GM23338 (cell line): Measurements from ENCODE around the gene GPRIN1. TPM values are rescaled to one million over a fixed set of nuclear protein-coding genes. Genes with fewer than 3 reads are reported as not detected.
"Not testable (repeated sequence)": the region's sequence is repeated elsewhere in the genome, so short reads cannot be mapped to it uniquely, and the experiment has no call there.

Experiments
- ATAC-seq: fragments of 200-7000 bp; cut with Tn5 transposase; 3 replicates; pipeline ENCODE4 v1.9.1; 2020
- DNase-seq: peaks from one replicate; pipeline ENCODE4 v3.0.0-alpha.2; 2015; ENCODE audit warnings: low spot score
- H2AFZ ChIP-seq: fragments of 200-600 bp; sonication (generic); 2 replicates; pipeline ENCODE4 v1.8.0; 2016; ENCODE audit warnings: antibody characterized with exemption, mild to moderate bottlenecking, moderate library complexity
- H3F3A ChIP-seq: fragments of 200-600 bp; sonication (generic); replicated peaks from 2 replicates; pipeline ENCODE4 v1.8.0; 2017; ENCODE audit warnings: antibody characterized with exemption, mixed run types, low read depth
- H3K27ac ChIP-seq: fragments of 200-600 bp; sonication (generic); 2 replicates; pipeline ENCODE4 v1.6.1; 2016; ENCODE audit warnings: low read depth
- H3K27me3 ChIP-seq: fragments of 200-600 bp; sonication (generic); 2 replicates; pipeline ENCODE4 v1.8.0; 2016; ENCODE audit warnings: mild to moderate bottlenecking, mixed run types, moderate library complexity; ENCODE audit not compliant: insufficient read depth
- H3K36me3 ChIP-seq: fragments of 200-600 bp; sonication (generic); 2 replicates; pipeline ENCODE4 v1.8.0; 2016; ENCODE audit warnings: mild to moderate bottlenecking; ENCODE audit not compliant: insufficient read depth
- H3K4me1 ChIP-seq: fragments of 200-600 bp; sonication (generic); 2 replicates; pipeline ENCODE4 v1.8.0; 2016; ENCODE audit warnings: mild to moderate bottlenecking, moderate library complexity; ENCODE audit not compliant: insufficient read depth
- H3K4me2 ChIP-seq: fragments of 200-600 bp; sonication (generic); 2 replicates; pipeline ENCODE4 v1.7.1; 2017; ENCODE audit warnings: mixed run types
- H3K4me3 ChIP-seq: fragments of 200-600 bp; sonication (generic); 2 replicates; pipeline ENCODE4 v1.6.1; 2016; ENCODE audit warnings: mixed run types
- H3K79me2 ChIP-seq: fragments of 200-600 bp; sonication (generic); replicated peaks from 2 replicates; pipeline ENCODE4 v1.8.0; 2017; ENCODE audit warnings: mild to moderate bottlenecking; ENCODE audit not compliant: insufficient read depth
- H3K9me2 ChIP-seq: fragments of 200-600 bp; sonication (generic); 2 replicates; pipeline ENCODE4 v1.8.0; 2017; ENCODE audit not compliant: insufficient read depth
- H4K20me1 ChIP-seq: fragments of 200-600 bp; sonication (generic); replicated peaks from 2 replicates; pipeline ENCODE4 v1.8.0; 2017; ENCODE audit warnings: mild to moderate bottlenecking; ENCODE audit not compliant: insufficient read depth
- H3K27ac Mint-ChIP-seq: 2 replicates; pipeline ENCODE4 v1.8.0; 2020; ENCODE audit warnings: inconsistent platforms, mild to moderate bottlenecking, moderate library complexity, mixed read lengths
- H3K27me3 Mint-ChIP-seq: 3 replicates; pipeline ENCODE4 v1.8.0; 2022; ENCODE audit warnings: low read depth, mild to moderate bottlenecking, moderate library complexity, mixed read lengths, inconsistent platforms; ENCODE audit not compliant: insufficient read depth, poor library complexity
- H3K36me3 Mint-ChIP-seq: 3 replicates; pipeline ENCODE4 v1.8.0; 2021; ENCODE audit warnings: low read depth, mild to moderate bottlenecking, inconsistent platforms, moderate library complexity, mixed read lengths
- H3K4me1 Mint-ChIP-seq: 3 replicates; pipeline ENCODE4 v1.8.0; 2020; ENCODE audit warnings: mild to moderate bottlenecking, inconsistent platforms, mixed read lengths
- H3K4me3 Mint-ChIP-seq: 3 replicates; pipeline ENCODE4 v1.8.0; 2021; ENCODE audit warnings: moderate library complexity, mild to moderate bottlenecking, inconsistent platforms, mixed read lengths
- H3K9me3 Mint-ChIP-seq: 3 replicates; pipeline ENCODE4 v1.8.0; 2020; ENCODE audit warnings: moderate library complexity, mild to moderate bottlenecking, inconsistent platforms, mixed read lengths
- CREB1 ChIP-seq: fragments of 250-450 bp; sonication (Bioruptor Pico); IDR thresholded peaks from 2 replicates; pipeline ENCODE4 v1.5.0; 2020; ENCODE audit warnings: low read depth, mild to moderate bottlenecking, moderate library complexity
- EZH2 ChIP-seq: fragments of 200-600 bp; sonication (generic); IDR thresholded peaks from one replicate; pipeline ENCODE4 v1.8.0; 2017; ENCODE audit warnings: antibody characterized with exemption, mild to moderate bottlenecking, low read depth; ENCODE audit not compliant: unreplicated experiment
- EZH2phosphoT487 ChIP-seq: fragments of 200-600 bp; sonication (generic); IDR thresholded peaks from one replicate; pipeline ENCODE4 v1.8.1; 2018; ENCODE audit warnings: antibody characterized with exemption; ENCODE audit not compliant: unreplicated experiment
- POLR2AphosphoS5 ChIP-seq: IDR thresholded peaks from 2 replicates; pipeline ENCODE4 v1.6.1; 2016; ENCODE audit warnings: antibody characterized with exemption, low read depth
- ZNF114 ChIP-seq: fragments of 250-450 bp; sonication (Bioruptor Pico); IDR thresholded peaks from 2 replicates; pipeline ENCODE4 v1.5.0; 2020; ENCODE audit warnings: mild to moderate bottlenecking, moderate library complexity
- polyA plus RNA-seq: library from polyadenylated mRNA; unstranded; fragments of >200 nt; fragmentation: Nextera tagmentation; extraction: Ambion mirVana; gene quantifications from 2 replicates; pipeline ENCODE4 v1.2.1, GENCODE V29; 2016
- total RNA-seq: library from RNA; depleted of rRNA; stranded (reverse); fragments of >200 nt; shearing (Covaris generic); gene quantifications from 2 replicates; pipeline ENCODE4 v1.2.3, GENCODE V29; 2014
- TF ChIP-seq, protein P1 (sequence below): fragments of 250-450 bp; sonication (Bioruptor Pico); IDR thresholded peaks from 2 replicates; pipeline ENCODE4 v1.5.0; 2020; ENCODE audit warnings: mild to moderate bottlenecking, moderate library complexity
- TF ChIP-seq, protein P2 (sequence below): IDR thresholded peaks from 2 replicates; pipeline ENCODE4 v1.6.1; 2016; ENCODE audit warnings: antibody characterized with exemption
- TF ChIP-seq, protein P3 (sequence below): IDR thresholded peaks from one replicate; pipeline ENCODE4 v1.6.1; 2018; ENCODE audit warnings: antibody characterized with exemption; ENCODE audit not compliant: unreplicated experiment

Gene GPRIN1
- total and polyA plus RNA-seq, 2 experiments from 2014 or later: 3.8 to 14.6 TPM

DNA sequence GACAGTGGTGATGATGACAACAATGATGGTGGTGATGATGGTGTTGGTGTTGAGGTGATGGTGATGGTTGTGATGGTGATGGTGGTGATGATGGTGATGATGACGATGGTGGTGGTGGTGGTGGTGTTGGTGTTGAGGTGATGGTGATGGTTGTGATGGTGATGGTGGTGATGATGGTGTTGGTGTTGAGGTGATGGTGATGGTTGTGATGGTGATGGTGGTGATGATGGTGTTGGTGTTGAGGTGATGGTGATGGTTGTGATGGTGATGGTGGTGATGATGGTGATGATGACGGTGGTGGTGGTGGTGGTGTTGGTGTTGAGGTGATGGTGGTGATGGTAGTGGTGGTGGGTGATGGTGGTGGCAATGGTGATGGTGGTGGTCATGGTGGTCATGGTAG, 18.3 kb downstream of the GPRIN1 start:
- peaks cover 17% of the 10 kb centered on the region for H3K9me3 Mint-ChIP-seq
- not testable (repeated sequence) for H3K4me2 ChIP-seq, H3K79me2 ChIP-seq, DNase-seq, H2AFZ ChIP-seq, H3K9me2 ChIP-seq, H3K36me3 Mint-ChIP-seq, H4K20me1 ChIP-seq, H3K4me3 Mint-ChIP-seq, H3K27ac Mint-ChIP-seq, H3F3A ChIP-seq, H3K27me3 ChIP-seq, H3K4me1 Mint-ChIP-seq, H3K4me3 ChIP-seq, H3K27ac ChIP-seq, ATAC-seq, H3K36me3 ChIP-seq, H3K4me1 ChIP-seq
- peaks cover 28% of the 10 kb centered on the region for H3K27me3 Mint-ChIP-seq
- peak; percentile 37 for TF ChIP-seq EZH2phosphoT487

DNA sequence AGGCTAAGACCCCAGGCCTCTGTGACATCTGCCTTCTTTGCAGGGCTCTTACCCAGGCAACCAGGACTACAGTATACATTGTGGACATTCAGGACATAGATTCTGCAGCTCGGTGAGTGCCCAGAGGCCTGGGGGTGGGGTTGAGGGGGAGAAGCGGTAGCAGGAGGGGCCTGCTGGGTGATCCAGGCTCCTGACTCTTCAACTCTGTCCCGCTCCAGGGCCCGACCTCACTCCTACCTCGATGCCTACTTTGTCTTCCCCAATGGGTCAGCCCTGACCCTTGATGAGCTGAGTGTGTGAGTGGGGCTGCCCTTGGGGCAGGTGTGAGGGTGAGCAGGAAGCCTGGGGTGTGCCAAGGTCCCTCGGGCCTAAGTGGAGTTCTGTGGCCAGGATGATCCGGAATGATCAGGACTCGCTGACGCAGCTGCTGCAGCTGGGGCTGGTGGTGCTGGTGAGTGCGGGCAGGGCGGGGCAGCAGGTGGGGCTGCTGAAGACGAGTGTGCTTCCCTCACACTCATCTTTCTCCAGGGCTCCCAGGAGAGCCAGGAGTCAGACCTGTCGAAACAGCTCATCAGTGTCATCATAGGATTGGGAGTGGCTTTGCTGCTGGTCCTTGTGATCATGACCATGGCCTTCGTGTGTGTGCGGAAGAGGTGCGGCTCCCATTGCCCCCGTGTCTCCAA, 19.8 kb downstream of the GPRIN1 start:
- Mint-ChIP-seq H3K27me3 (peaks cover 20% of the 10 kb centered on the region), H3K4me1 (no peaks in the 10 kb centered on the region; the same call in 2 of the 3 replicates), H3K4me3 (no peak overlapping the region; the same call in 2 of the 3 replicates), H3K9me3 (peaks cover 18% of the 10 kb centered on the region), H3K27ac (no peak overlapping the region), H3K36me3 (peaks cover 6% of the 10 kb centered on the region; the same call in 2 of the 3 replicates)
- H2AFZ ChIP-seq: no peak overlapping the region
- peaks cover 9% of the 10 kb centered on the region for H3K9me2 ChIP-seq
- DNase-seq (no peak), ATAC-seq (no peak)
- no peaks in the 10 kb centered on the region for H4K20me1 ChIP-seq
- no peaks in the 10 kb centered on the region; the same call in 1 of the 2 replicates for H3K36me3 ChIP-seq
- H3K27me3 ChIP-seq: no peaks in the 10 kb centered on the region
- H3K27ac ChIP-seq: no peak overlapping the region
- no peak overlapping the region for H3K4me2 ChIP-seq
- H3F3A ChIP-seq: peaks cover 3% of the 10 kb centered on the region; the same call in 1 of the 2 replicates
- H3K79me2 ChIP-seq: no peaks in the 10 kb centered on the region
- H3K4me1 ChIP-seq: no peaks in the 10 kb centered on the region
- no peak overlapping the region for H3K4me3 ChIP-seq
- TF ChIP-seq ZNF114 (CRISPR knock-in tag): no peak
- TF ChIP-seq POLR2AphosphoS5: no peak
- TF ChIP-seq, protein P1, sequence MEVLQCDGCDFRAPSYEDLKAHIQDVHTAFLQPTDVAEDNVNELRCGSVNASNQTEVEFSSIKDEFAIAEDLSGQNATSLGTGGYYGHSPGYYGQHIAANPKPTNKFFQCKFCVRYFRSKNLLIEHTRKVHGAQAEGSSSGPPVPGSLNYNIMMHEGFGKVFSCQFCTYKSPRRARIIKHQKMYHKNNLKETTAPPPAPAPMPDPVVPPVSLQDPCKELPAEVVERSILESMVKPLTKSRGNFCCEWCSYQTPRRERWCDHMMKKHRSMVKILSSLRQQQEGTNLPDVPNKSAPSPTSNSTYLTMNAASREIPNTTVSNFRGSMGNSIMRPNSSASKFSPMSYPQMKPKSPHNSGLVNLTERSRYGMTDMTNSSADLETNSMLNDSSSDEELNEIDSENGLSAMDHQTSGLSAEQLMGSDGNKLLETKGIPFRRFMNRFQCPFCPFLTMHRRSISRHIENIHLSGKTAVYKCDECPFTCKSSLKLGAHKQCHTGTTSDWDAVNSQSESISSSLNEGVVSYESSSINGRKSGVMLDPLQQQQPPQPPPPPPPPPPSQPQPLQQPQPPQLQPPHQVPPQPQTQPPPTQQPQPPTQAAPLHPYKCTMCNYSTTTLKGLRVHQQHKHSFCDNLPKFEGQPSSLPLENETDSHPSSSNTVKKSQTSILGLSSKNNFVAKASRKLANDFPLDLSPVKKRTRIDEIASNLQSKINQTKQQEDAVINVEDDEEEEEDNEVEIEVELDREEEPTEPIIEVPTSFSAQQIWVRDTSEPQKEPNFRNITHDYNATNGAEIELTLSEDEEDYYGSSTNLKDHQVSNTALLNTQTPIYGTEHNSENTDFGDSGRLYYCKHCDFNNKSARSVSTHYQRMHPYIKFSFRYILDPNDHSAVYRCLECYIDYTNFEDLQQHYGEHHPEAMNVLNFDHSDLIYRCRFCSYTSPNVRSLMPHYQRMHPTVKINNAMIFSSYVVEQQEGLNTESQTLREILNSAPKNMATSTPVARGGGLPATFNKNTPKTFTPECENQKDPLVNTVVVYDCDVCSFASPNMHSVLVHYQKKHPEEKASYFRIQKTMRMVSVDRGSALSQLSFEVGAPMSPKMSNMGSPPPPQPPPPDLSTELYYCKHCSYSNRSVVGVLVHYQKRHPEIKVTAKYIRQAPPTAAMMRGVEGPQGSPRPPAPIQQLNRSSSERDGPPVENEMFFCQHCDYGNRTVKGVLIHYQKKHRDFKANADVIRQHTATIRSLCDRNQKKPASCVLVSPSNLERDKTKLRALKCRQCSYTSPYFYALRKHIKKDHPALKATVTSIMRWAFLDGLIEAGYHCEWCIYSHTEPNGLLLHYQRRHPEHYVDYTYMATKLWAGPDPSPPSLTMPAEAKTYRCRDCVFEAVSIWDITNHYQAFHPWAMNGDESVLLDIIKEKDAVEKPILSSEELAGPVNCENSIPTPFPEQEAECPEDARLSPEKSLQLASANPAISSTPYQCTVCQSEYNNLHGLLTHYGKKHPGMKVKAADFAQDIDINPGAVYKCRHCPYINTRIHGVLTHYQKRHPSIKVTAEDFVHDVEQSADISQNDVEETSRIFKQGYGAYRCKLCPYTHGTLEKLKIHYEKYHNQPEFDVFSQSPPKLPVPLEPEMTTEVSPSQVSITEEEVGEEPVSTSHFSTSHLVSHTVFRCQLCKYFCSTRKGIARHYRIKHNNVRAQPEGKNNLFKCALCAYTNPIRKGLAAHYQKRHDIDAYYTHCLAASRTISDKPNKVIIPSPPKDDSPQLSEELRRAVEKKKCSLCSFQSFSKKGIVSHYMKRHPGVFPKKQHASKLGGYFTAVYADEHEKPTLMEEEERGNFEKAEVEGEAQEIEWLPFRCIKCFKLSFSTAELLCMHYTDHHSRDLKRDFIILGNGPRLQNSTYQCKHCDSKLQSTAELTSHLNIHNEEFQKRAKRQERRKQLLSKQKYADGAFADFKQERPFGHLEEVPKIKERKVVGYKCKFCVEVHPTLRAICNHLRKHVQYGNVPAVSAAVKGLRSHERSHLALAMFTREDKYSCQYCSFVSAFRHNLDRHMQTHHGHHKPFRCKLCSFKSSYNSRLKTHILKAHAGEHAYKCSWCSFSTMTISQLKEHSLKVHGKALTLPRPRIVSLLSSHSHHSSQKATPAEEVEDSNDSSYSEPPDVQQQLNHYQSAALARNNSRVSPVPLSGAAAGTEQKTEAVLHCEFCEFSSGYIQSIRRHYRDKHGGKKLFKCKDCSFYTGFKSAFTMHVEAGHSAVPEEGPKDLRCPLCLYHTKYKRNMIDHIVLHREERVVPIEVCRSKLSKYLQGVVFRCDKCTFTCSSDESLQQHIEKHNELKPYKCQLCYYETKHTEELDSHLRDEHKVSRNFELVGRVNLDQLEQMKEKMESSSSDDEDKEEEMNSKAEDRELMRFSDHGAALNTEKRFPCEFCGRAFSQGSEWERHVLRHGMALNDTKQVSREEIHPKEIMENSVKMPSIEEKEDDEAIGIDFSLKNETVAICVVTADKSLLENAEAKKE (CRISPR knock-in tag): no peak
- TF ChIP-seq, protein P2, sequence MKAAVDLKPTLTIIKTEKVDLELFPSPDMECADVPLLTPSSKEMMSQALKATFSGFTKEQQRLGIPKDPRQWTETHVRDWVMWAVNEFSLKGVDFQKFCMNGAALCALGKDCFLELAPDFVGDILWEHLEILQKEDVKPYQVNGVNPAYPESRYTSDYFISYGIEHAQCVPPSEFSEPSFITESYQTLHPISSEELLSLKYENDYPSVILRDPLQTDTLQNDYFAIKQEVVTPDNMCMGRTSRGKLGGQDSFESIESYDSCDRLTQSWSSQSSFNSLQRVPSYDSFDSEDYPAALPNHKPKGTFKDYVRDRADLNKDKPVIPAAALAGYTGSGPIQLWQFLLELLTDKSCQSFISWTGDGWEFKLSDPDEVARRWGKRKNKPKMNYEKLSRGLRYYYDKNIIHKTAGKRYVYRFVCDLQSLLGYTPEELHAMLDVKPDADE: no peak
- TF ChIP-seq EZH2phosphoT487: no peak
- no peak for TF ChIP-seq EZH2
- TF ChIP-seq, protein P3, sequence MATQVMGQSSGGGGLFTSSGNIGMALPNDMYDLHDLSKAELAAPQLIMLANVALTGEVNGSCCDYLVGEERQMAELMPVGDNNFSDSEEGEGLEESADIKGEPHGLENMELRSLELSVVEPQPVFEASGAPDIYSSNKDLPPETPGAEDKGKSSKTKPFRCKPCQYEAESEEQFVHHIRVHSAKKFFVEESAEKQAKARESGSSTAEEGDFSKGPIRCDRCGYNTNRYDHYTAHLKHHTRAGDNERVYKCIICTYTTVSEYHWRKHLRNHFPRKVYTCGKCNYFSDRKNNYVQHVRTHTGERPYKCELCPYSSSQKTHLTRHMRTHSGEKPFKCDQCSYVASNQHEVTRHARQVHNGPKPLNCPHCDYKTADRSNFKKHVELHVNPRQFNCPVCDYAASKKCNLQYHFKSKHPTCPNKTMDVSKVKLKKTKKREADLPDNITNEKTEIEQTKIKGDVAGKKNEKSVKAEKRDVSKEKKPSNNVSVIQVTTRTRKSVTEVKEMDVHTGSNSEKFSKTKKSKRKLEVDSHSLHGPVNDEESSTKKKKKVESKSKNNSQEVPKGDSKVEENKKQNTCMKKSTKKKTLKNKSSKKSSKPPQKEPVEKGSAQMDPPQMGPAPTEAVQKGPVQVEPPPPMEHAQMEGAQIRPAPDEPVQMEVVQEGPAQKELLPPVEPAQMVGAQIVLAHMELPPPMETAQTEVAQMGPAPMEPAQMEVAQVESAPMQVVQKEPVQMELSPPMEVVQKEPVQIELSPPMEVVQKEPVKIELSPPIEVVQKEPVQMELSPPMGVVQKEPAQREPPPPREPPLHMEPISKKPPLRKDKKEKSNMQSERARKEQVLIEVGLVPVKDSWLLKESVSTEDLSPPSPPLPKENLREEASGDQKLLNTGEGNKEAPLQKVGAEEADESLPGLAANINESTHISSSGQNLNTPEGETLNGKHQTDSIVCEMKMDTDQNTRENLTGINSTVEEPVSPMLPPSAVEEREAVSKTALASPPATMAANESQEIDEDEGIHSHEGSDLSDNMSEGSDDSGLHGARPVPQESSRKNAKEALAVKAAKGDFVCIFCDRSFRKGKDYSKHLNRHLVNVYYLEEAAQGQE: no peak
- no peak for TF ChIP-seq CREB1 (CRISPR knock-in tag)
